ENCODE data around the gene SLC2A6.

- TF ChIP-seq, protein P1, sequence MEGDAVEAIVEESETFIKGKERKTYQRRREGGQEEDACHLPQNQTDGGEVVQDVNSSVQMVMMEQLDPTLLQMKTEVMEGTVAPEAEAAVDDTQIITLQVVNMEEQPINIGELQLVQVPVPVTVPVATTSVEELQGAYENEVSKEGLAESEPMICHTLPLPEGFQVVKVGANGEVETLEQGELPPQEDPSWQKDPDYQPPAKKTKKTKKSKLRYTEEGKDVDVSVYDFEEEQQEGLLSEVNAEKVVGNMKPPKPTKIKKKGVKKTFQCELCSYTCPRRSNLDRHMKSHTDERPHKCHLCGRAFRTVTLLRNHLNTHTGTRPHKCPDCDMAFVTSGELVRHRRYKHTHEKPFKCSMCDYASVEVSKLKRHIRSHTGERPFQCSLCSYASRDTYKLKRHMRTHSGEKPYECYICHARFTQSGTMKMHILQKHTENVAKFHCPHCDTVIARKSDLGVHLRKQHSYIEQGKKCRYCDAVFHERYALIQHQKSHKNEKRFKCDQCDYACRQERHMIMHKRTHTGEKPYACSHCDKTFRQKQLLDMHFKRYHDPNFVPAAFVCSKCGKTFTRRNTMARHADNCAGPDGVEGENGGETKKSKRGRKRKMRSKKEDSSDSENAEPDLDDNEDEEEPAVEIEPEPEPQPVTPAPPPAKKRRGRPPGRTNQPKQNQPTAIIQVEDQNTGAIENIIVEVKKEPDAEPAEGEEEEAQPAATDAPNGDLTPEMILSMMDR (IDR thresholded peaks at IDR 0.05), result no peak
- TF ChIP-seq POLR2A (IDR thresholded peaks at IDR 0.05) (no peak), EP300 (IDR thresholded peaks at IDR 0.05; ENCODE audit: low read depth) (no peak)
These were observed 25.2 kb downstream of the SLC2A6 start for GRCh38 chr9:133453651-133454050.
